Spleen (tissue), 11 donors: ENCODE measurements around the gene MTMR6. TPM values are rescaled to one million over a fixed set of nuclear protein-coding genes. Genes with fewer than 3 reads are reported as not detected.
"Not testable (repeated sequence)": the region's sequence is repeated elsewhere in the genome, so short reads cannot be mapped to it uniquely, and the experiment has no call there.

Experiments
- DNase-seq: peaks from one replicate; pipeline ENCODE4 v3.0.0-alpha.2; 2020
- H3K27ac ChIP-seq, 8 donors: fragments of 200-600 bp; sonication (generic) in 7 of 8; 1 replicate in 4 of 8; 2 replicates in 4 of 8; pipeline versions ENCODE4 v1.5.0 to v1.8.0; 2016 to 2021; ENCODE audit warnings: inconsistent platforms in 4 of 8, mild to moderate bottlenecking in 4 of 8, moderate library complexity in 1 of 8
- H3K27me3 ChIP-seq, 7 donors: fragments of 200-600 bp; sonication (generic) in 6 of 7; replicated peaks in 1 of 7; 1 replicate in 4 of 7; 2 replicates in 3 of 7; pipeline versions ENCODE4 v1.5.0 to v1.8.0; 2016 to 2021; ENCODE audit warnings: inconsistent platforms in 3 of 7, mild to moderate bottlenecking in 1 of 7
- H3K36me3 ChIP-seq, 6 donors: fragments of 200-600 bp; sonication (generic) in 5 of 6; 1 replicate in 4 of 6; 2 replicates in 2 of 6; pipeline versions ENCODE4 v1.5.0 to v1.8.0; 2016 to 2021; ENCODE audit warnings: inconsistent platforms in 2 of 6
- H3K4me1 ChIP-seq, 6 donors: fragments of 200-600 bp; sonication (generic) in 5 of 6; 1 replicate in 3 of 6; 2 replicates in 3 of 6; pipeline versions ENCODE4 v1.5.0 to v1.8.0; 2016 to 2021; ENCODE audit warnings: inconsistent platforms in 3 of 6
- H3K4me3 ChIP-seq, 8 donors: fragments of 200-600 bp; sonication (generic) in 7 of 8; 1 replicate in 4 of 8; 2 replicates in 4 of 8; pipeline versions ENCODE4 v1.5.0 to v1.8.0; 2016 to 2021; ENCODE audit warnings: inconsistent platforms in 4 of 8, mild to moderate bottlenecking in 4 of 8, moderate library complexity in 2 of 8
- H3K9me3 ChIP-seq, 8 donors: fragments of 200-600 bp; sonication (generic) in 7 of 8; 1 replicate in 4 of 8; 2 replicates in 4 of 8; pipeline versions ENCODE4 v1.5.0 to v1.8.0; 2016 to 2021; ENCODE audit warnings: inconsistent platforms in 4 of 8
- POLR2A ChIP-seq, 3 donors: fragments of 450-650 bp; IDR thresholded peaks; one replicate each; pipeline ENCODE4 v1.5.1; 2017; ENCODE audit warnings: antibody characterized with exemption in 3 of 3, mild to moderate bottlenecking in 1 of 3
- POLR2AphosphoS5 ChIP-seq, 3 donors: sonication (generic); formaldehyde crosslinking; IDR thresholded peaks; one replicate each; pipeline ENCODE4 v1.5.1; 2017; ENCODE audit warnings: antibody characterized with exemption in 3 of 3
- WGBS, 5 donors: extraction: QIAGEN DNeasy Blood & Tissue Kit in 3 of 5; methylation state at CpG; one replicate each; pipeline versions ENCODE4 v1.1.5 to v1.1.7; 2013 to 2018; 5-methylcytosine and 5-hydroxymethylcytosine counted together
- intact Hi-C: fragments of 100-400 bp; cut with DNase I; formaldehyde crosslinking; loops from one replicate; pipeline ENCODE4 v1.15.0; 2023; ENCODE audit warnings: low total_unique reads
- polyA plus RNA-seq, 3 donors: library from polyadenylated mRNA; stranded (reverse); fragments of 200-250 nt; gene quantifications; one replicate each; pipeline ENCODE4 v1.2.1, GENCODE V29; 2013
- total RNA-seq, 7 donors: library from RNA; depleted of rRNA in 3 of 7; stranded (reverse); fragments of >200 nt in 3 of 7; fragmentation: NEBNext Ultra II Directional in 4 of 7; extraction: Animal tissue kit (Norgen Biotek cat#: 25700) in 4 of 7; gene quantifications; one replicate each; pipeline versions ENCODE4 v1.1.0 to v1.2.1, GENCODE V29; 2016 to 2021
- TF ChIP-seq, protein P1 (sequence below), 11 experiments: fragments of 200-600 bp in 7 of 11; fragments of 450-650 bp in 4 of 11; sonication (generic) in 4 of 11; IDR thresholded peaks in 8 of 11; conservative IDR thresholded peaks in 3 of 11; 1 replicate in 7 of 11; 2 replicates in 4 of 11; pipeline versions ENCODE4 v1.4.0 to v1.8.0; 2016 to 2021; ENCODE audit warnings: antibody characterized with exemption in 11 of 11, inconsistent platforms in 4 of 11, mild to moderate bottlenecking in 1 of 11
- donor health status: healthy with polysubstance abuse.
- donor health status: DM: no; HTN: no; CAD: no; lungs with moderate emphysema.
- donor health status: DM: no; HTN: no; CAD: no.
- donor health status: Bipolar disorder and iron deficiency.
- donor health status: healthy.
- donor health status: DM: no; HTN: no; CAD: no.
- donor health status: DM: yes; HTN: yes; CAD: no.

MTMR6 gene
- total and polyA plus RNA-seq, 10 donors: 5.4 to 28.3 (median 19.1) TPM

DNA sequence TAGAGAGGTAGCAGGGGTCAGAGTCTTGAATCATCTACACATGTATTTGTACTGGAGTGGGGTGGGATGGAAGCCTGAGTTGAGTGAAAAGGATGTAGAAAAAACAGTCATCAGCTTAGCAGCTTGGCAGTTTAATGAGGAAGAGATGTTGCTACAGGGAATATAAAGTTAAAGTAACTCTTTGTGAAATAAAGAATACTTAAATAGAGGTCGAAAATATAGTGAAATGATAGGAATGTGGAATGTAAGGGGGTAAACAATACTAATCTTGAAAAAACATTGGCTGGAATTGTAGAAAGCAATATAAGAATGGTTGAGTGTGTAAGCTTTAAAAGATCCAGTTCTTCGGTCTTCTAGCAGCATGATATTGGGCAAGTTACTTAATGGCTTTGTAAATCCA, 36.8 kb upstream of the MTMR6 start:
- Histone ChIP-seq H3K27me3 (no peaks in the 10 kb centered on the region), H3K27ac (no peak overlapping the region), H3K36me3 (peaks cover 2 to 100% (median 75%) of the 10 kb centered on the region in 6 donors), H3K4me1 (no peaks in the 10 kb centered on the region), H3K4me3 (no peak overlapping the region), H3K9me3 (no peaks in the 10 kb centered on the region)
- intact Hi-C loops: no loop called here
- TF ChIP-seq, protein P1, sequence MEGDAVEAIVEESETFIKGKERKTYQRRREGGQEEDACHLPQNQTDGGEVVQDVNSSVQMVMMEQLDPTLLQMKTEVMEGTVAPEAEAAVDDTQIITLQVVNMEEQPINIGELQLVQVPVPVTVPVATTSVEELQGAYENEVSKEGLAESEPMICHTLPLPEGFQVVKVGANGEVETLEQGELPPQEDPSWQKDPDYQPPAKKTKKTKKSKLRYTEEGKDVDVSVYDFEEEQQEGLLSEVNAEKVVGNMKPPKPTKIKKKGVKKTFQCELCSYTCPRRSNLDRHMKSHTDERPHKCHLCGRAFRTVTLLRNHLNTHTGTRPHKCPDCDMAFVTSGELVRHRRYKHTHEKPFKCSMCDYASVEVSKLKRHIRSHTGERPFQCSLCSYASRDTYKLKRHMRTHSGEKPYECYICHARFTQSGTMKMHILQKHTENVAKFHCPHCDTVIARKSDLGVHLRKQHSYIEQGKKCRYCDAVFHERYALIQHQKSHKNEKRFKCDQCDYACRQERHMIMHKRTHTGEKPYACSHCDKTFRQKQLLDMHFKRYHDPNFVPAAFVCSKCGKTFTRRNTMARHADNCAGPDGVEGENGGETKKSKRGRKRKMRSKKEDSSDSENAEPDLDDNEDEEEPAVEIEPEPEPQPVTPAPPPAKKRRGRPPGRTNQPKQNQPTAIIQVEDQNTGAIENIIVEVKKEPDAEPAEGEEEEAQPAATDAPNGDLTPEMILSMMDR (IDR thresholded peaks at IDR 0.05 in 8 of 11, conservative IDR thresholded peaks at IDR 0.05 in 3 of 11): no peak
- 91 to 97% (median 95%) methylated on average over 2 of the region's 2 CpGs for WGBS, 5 donors
- DNase-seq: no peak

DNA sequence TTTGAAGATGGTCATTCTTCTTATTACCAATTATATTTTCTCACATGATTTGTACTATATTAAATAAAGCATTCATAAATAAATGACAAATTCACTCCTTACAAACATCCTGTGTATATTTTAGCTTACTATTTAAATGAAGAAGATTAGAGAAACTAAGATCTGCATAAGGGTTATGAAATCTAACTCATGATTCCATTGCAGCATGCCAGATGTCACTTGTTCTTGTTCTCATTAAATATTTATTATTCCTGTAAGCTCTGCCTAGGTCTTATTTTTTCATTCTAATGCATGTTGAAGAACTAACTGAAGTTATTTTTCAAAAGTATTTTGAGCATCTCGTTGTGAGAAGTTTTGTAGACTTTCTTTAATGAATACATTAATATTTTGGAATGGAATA, 32.5 kb upstream of the MTMR6 start:
- Histone ChIP-seq H3K27me3 (no peaks in the 10 kb centered on the region), H3K9me3 (no peaks in the 10 kb centered on the region), H3K4me1 (no peaks in the 10 kb centered on the region), H3K27ac (no peak overlapping the region), H3K36me3 (peaks cover 3 to 100% (median 59%) of the 10 kb centered on the region in 6 donors), H3K4me3 (no peak overlapping the region)
- no peak for DNase-seq
- 95 to 97% (median 95%) methylated on average over 1 of the region's 1 CpG for WGBS, 5 donors
- intact Hi-C loops: no loop called here
- TF ChIP-seq POLR2AphosphoS5 (IDR thresholded peaks at IDR 0.05) (no peak), POLR2A (IDR thresholded peaks at IDR 0.05) (no peak)
- TF ChIP-seq, protein P1 (IDR thresholded peaks at IDR 0.05 in 8 of 11, conservative IDR thresholded peaks at IDR 0.05 in 3 of 11): no peak

DNA sequence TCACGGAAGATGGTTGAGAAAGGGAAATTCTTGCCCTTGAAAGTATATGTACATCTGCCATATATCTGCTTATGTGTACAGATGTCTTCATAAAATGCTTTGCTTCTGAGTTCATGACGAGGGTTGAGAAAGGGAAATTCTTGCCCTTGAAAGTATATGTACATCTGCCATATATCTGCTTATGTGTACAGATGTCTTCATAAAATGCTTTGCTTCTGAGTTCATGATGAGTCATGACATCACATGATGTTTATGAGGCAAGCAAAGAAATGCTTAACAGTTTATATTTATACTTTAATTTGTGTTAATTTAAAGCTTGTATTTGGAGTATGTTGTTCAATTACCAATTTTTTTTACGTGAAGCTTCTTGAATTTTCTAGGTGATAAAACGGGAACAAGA, 31.7 kb upstream of the MTMR6 start:
- 91 to 96% (median 95%) methylated on average over 4 of the region's 4 CpGs for WGBS, 5 donors
- H3K9me3 ChIP-seq, H3K27ac ChIP-seq, intact Hi-C loops, H3K4me1 ChIP-seq, H3K27me3 ChIP-seq, H3K4me3 ChIP-seq, DNase-seq: not testable (repeated sequence)
- H3K36me3 ChIP-seq: peaks cover 3 to 100% (median 63%) of the 10 kb centered on the region in 6 donors

DNA sequence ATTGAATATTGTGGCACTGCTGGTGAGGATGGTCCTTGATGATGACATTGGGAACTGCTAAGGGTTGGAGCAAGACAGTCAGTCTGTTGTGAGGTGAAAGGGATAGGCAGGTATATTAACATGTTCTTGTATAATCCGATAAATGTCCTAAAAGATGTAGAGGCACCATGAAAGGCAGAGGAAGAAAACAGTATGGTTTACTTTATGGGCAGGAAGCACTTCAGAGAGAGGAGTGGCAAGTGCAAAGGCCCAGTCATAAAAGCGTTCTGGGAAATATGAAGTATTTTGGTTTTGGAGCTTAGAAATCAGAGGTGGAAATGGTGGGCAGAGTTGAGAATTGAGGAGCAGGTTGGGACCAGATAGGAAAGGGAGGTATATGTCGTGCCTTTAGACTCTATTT, 23.6 kb upstream of the MTMR6 start:
- WGBS, 5 donors: 94 to 98% (median 95%) methylated on average over 3 of the region's 3 CpGs
- no peak for DNase-seq
- intact Hi-C loops: no loop called here
- Histone ChIP-seq H3K4me3 (no peak overlapping the region), H3K36me3 (peaks cover 0 to 88% (median 68%) of the 10 kb centered on the region in 6 donors), H3K4me1 (peaks cover 0 to 34% (median 9%) of the 10 kb centered on the region in 6 donors), H3K9me3 (no peaks in the 10 kb centered on the region), H3K27ac (peak overlapping the region in 2 of 8 donors; percentile 76 to 82), H3K27me3 (no peaks in the 10 kb centered on the region)
- TF ChIP-seq POLR2AphosphoS5 (IDR thresholded peaks at IDR 0.05): no peak
- TF ChIP-seq, protein P1 (IDR thresholded peaks at IDR 0.05 in 8 of 11, conservative IDR thresholded peaks at IDR 0.05 in 3 of 11): no peak
- no peak for TF ChIP-seq POLR2A (IDR thresholded peaks at IDR 0.05)
